ENCODE results near the gene CTDP1.

Gene CTDP1, protein sequence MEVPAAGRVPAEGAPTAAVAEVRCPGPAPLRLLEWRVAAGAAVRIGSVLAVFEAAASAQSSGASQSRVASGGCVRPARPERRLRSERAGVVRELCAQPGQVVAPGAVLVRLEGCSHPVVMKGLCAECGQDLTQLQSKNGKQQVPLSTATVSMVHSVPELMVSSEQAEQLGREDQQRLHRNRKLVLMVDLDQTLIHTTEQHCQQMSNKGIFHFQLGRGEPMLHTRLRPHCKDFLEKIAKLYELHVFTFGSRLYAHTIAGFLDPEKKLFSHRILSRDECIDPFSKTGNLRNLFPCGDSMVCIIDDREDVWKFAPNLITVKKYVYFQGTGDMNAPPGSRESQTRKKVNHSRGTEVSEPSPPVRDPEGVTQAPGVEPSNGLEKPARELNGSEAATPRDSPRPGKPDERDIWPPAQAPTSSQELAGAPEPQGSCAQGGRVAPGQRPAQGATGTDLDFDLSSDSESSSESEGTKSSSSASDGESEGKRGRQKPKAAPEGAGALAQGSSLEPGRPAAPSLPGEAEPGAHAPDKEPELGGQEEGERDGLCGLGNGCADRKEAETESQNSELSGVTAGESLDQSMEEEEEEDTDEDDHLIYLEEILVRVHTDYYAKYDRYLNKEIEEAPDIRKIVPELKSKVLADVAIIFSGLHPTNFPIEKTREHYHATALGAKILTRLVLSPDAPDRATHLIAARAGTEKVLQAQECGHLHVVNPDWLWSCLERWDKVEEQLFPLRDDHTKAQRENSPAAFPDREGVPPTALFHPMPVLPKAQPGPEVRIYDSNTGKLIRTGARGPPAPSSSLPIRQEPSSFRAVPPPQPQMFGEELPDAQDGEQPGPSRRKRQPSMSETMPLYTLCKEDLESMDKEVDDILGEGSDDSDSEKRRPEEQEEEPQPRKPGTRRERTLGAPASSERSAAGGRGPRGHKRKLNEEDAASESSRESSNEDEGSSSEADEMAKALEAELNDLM

DNA sequence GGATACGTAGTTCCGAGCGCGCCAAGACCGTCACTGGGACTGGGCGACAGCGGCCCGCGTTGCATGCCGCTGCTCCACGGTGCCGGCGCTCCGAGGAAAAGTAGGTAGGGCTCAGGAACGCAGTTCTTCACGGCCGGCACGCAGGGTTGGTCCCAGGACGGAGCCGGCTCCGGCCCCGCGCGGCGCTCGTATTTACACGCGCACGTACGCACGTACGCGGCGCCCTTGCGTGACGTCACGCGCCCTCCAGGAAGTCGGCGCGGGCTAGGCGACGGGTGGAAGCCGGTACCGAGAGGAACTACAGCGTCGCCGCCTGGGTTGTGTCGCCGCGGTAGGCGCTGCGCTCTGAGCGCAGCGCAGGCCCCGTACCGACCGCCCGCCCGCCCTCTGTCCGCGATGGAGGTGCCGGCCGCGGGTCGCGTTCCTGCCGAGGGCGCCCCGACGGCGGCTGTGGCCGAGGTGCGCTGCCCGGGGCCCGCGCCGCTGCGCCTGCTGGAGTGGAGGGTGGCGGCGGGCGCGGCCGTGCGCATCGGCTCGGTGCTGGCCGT is at the start of gene CTDP1:
Gene CTDP1 (plus strand): TSS at position 252 of the 548 bp plus-strand sequence. CDS start 145 bp downstream, at position 397.
- DNase-seq (ENCODE audit: low read depth), result peak; percentile 82

DNA sequence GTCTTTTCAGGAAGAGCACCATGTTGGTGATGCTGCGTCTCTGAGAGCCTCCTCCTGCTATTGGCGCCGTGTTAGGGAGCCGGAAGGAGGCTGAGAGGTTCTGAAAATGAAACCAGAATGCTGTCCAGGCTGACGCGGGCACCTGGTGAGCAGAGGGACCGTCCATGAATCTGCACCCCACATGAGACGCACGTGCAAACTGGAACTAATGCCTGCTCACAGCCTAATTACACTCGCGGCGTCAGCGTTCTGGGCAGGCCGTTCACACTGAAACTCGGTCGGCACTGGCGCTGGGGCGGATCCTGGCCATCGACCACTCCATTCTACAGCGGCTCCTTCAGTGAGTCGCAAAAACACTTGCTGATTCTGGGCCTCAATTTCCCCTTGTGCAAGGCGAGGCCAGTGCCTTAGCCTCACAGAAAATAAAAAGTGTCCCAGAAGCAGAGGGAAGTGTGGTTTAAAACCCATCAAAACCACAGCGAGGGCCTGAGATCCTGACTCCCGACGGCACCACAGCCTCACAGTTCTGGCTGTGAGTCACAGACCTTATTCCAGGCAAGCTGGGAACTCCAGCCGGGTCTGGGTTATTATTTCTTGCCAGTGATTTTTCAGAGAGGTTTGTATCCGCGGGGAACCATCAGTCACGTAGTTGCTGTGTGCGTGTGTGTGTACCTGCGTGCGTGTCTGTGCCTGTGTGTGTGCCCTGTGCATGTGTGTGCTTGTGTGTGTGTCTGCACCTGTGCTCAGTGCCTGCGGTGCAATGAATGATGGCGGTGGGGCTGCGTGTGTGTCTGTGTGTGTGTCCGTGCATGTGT is 49.1 kb upstream of the CTDP1 start:
- no peak for DNase-seq (ENCODE audit: low read depth)

DNA sequence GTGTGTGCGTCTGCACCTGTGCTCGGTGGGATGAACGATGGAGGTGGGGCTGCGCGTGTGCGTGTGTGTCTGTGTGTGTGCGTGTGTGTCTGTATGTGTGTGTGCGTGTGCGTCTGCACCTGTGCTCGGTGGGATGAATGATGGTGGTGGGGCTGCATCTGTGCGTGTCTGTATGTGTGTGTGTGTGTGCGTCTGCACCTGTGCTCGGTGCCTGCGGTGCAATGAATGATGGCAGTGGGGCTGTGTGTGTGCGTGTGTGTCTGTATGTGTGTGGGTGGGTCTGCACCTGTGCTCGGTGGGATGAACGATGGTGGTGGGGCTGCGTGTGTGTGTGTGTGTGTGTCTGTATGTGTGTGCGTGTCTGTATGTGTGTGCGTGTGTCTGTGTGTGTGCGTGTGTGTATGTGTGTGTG is 48.5 kb upstream of the CTDP1 start:
- DNase-seq (ENCODE audit: low read depth), result no peak

DNA sequence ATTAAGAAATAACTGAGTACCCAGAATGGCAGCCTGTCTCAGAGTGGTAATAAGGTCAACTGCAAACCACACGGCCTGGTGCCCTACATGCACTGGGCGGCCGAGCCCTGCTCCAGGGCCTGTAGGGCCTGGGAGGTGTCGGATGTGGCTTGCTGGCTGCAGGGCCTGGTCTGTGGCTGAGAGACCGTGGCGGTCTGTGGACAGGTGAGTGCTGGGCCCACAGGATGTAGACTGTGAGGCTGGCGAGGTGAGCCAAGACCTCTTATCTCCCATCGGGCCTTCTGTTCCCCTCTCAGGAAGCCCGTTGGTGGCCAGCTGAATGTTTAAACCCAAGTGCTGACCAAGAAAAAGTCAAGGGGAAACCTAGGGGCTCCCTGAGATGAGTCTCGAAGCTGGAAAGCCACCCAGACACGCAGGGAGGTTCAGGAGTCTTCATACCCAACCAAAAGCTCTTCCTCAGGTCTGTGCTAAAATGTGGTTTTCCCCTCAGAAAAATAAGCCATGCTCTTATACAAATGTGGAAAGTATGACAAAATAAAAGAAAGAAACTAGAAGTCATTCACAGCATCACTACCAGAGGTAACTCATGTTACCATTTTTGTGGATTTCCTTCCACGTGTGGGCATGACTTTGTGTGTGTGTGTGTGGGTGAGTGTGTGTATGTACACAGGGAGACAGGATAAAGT is 47.7 kb upstream of the CTDP1 start:
- no peak for DNase-seq (ENCODE audit: low read depth)

DNA sequence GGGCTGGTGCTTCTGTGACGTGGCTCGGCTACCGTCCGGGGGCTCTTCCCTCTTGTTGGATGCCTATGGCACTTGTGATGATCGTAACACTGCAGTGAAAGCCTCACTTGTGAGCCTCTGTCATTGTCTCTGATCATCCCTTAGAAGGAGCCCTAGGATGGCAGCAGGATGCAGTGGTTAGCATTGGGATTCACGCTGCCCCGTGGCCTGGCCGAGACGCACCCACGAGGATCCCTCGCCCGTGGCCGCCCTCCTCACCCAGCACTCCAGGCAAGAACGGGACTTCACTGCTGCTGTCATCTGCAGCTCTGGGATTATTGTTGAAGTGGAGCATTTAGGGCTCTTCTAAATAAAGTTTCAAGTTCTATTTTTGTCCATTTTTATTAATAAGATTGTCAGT is 46.8 kb upstream of the CTDP1 start:
- no peak for DNase-seq (ENCODE audit: low read depth)

DNA sequence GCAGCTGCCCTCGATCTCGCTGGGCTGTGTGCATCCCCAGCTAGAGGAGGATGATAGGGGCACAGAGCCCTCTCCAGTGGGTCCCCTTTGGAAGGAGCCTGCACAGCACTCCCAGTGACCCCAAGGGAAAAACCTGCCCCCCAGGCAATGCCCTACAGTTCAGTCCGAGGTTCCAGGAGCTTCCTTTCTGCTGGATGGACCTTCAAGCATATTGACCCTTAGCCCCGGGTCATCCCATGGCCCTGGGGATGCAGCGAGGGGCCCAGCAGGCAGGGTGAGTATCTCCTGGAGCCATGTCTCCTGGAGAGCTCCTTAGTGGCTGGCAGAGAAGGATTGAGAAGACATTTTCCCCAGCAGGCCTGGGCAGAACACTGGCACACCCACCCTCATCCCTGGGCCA is 45.4 kb upstream of the CTDP1 start:
- DNase-seq (ENCODE audit: low read depth), result no peak

DNA sequence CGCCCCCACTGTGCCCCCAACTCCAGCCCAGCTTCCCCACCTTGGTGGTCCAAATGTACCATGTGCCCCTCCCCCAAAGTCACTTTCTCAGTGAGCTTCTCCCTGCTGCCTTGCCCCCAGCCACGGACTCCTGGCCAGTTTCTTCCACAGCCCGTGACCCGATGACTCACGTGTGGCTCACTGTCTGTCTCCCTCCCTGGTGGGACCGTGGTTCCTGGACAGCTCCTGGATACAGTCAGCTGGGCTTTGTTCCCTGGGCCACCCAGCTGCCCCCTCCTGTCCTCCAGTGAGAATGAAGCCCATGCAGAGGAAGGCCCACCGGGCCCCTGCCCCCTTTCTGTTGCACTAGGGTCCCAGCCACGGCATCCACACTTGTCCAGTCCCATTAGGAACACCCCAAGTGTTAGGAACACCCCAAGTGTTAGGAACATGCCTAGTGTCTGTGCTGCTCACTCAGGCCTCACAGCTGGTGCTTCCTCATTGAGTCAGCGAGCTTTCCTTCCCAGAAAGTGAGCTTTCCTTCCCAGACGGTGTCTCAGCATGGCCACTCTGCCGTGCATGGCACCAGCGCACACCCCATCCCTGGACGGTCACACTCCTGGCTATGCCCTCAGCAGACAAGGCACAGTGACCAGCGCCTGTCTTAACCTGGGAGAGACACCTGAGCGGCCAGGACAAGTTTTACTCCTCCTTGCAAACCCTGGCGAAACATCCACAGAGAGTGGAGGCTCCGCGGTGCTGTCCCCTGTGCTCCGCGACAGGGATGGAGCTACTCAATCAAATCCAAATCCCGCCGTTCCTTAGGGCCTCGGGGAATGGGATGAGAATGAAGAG is 44.8 kb upstream of the CTDP1 start:
- no peak for DNase-seq (ENCODE audit: low read depth)

DNA sequence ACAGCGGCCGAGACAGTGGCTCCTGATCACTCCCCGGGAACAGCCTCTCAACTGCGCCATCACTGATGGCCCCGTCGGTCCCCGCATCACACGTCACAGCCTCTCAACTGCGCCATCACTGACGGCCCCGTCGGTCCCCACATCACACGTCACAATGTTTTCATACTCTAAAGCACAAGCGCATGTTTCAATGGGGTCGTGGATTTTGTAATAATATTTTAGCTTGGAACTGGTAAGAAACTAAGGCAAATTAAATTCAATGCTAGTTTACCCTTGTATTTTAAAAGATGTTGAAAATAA is 44.2 kb upstream of the CTDP1 start:
- DNase-seq (ENCODE audit: low read depth), result no peak

DNA sequence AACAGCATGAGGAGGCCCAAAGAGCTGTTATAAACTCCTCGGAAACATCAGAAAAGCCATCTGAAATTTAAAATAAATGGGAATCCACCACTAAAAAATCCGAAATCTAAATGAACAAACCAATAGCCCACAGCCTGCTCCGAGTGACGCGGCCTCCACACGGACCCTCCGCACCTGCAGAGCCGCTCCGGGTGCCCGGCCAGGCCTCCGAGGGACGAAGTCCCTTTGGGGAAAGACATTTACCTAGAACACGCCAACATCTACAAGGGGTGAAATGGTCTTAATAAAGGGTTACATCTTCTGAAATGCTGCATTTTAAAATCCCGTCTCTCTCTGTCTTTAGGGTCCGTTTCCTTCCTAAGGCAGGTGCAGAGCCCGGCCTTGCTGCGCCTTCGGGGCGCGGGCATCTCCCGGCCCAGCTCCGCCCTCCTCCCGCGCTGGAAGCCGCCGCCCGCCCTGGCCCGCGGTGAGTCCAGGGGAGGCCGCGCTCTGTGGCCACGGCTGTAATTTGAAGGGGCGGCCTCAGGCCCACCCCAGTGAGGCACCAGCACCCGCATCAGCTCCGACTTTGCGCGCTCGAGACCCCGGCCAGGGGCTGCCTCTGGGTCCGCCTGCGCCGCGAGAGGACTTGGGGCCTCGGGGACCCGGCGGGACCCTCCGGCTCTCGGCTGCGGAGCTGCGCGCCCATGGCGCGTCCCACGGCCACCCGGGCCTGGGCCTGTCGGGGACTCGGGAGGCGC is 42.3 kb upstream of the CTDP1 start:
- no peak for DNase-seq (ENCODE audit: low read depth)

DNA sequence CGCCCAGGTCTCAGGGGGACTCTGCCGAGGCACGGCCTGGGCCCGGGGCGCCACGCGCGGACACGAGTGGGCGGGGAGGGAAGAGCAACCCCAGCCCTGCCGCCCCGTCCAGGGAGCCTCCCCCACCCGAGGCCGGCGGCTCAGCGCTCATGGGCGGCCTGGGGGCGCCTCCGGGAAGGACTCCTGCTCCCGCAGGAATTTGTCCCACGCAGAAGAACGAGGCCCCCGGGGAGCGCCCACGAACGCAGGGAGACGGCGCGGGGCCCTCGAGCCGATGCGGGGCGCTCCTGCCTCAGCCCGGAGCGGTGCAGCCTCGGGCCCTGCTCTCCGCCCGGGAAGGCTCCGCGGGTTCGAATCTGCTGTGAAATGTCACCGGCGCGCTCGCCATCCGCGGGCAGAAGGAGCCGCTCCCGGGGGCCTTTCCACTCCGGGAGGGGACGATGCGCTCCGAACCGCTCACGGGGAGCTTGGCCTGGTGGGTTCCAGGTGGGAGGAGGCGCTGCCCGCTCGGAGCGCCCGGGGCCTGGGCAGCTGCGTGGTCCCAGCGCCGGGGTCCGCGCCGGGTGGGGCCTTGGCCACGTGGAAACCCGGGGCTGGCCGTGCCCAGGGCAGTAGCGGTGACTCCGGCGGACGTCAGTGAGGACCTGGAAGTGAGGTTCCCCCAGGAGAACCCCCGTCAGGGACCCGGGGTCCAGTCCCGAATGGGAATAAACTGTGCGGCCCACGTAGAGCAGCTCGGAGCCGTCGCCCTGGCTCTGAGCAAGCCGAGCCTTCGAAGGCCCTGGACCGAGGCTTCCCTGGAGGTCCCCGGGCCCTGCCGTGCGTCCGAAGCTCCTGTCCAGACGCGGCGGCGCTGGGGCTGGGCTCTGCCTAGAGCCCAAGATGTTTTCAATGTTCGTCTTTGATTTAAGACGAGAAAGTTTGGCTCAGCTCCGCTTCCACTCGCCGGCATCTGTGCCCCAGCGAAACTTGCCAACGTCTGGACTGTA is 41.4 kb upstream of the CTDP1 start:
- DNase-seq (ENCODE audit: low read depth), result no peak

DNA sequence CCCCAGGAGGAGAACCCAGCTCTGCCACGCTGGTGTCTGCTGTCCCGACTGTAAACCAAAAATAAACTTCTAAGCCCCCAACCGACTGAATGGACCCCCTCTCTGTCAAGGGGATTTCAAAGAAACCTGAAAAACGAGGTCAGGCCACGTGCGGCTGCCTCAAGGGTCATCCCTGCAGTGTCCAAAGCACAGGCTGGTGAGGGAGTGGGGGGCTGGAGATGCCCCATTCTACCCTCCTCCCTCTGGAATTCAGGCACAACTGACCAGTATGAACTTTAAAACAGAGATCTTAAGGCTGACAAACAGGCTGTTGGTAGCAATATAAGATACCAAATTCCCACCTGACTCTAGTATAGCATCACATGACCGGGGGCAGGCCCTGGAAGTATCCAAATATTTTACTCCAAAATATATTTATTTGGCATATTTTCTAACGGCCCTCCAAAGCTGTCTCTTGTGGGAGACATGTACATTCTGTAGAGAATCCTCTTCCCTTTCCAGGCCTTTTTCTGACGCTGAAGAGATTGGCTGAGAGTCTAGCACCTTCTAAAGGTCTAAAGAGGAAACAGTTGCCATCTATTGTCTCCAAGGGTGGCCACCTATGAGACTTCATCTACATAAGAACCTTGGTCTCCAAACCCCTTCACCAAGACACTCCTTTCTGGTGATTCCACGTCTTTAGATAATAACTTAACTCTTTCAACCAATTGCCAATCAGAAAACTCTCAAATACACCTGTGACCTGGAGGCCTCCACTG is 40.4 kb upstream of the CTDP1 start:
- no peak for DNase-seq (ENCODE audit: low read depth)

DNA sequence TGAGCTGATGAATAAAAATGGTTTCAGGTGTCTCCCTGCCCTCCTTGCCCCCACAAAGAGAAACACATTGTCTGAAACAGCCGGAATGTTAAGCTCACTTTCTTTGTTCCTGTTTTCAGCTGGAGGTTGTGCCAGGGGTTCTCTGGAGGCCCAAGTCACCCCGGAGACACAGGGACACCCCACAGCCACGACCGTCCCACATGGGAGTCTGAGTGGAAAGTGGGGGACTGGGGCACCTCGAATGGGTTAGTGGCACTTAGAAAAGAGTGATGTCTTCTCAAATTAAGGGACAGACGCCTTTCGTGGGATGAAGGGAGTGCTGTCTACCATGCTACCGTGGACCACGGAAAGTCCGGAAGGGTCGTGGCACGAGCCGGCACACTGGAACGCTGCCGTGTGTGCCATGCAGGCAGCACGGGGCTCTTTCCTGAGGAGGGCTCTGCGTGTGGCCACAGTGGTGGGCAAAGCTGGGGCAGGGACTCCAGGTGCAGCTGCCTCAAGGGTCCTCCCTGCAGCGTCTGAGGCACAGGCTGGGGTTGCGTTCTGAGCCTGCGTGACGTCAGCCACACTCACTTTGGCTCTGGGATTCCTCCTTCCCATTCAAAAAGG is 39.4 kb upstream of the CTDP1 start:
- no peak for DNase-seq (ENCODE audit: low read depth)

DNA sequence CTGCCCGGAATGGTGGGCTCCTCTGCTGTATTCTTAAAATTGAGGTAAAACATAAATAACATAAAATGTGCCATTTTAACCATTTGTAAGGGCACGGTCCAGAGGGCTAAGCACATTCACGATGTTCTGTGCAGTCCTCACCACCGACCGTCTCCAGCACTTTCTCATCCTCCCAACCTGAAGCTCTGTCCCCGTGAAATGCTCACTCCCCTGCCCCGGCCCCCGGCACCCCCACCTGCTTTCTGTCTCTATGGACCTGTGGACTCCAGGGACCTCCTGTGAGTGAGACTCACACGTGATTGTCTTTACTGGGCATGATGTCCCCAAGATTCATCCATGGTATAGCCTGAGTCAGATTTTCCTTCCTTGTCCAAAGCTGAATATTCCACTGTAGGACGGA is 38.7 kb upstream of the CTDP1 start:
- DNase-seq (ENCODE audit: low read depth), result no peak

DNA sequence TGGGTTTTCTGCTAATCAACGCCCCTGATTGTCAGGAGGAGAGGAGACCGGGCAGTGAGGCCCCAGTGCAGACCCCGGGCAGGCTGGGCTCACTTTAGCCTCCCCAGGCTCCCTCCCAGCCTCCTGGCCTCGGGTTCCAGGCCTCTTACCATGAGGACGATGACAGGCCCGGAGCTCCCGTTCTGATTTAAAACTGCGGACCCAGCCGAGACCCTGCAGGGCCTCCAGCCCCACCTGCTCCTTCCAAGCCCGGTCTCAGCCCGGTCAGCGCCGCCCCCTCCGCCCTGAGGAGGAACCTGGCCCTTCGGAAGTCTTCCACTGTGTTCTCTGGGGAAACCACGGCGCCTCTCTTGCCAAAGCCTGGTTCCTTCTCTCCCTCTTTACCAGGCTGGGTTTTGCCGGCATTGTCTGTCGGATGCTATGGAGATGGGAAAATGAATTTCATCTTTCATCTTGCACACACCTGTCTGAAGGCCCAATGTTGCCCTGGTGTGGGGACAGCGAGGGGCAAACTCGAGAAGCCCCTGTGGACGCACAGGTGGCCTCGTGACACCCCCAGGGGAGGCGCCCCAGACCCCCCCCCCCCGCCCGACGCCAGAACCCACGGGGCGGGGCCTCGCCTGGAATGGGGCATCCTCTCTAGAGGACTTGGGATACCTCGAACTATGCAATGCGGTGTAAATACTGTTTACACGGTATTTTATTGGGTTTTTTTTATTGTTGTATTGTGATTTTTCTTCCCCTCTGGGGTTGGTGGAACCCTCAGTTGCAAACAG is 37.7 kb upstream of the CTDP1 start:
- DNase-seq (ENCODE audit: low read depth), result no peak

DNA sequence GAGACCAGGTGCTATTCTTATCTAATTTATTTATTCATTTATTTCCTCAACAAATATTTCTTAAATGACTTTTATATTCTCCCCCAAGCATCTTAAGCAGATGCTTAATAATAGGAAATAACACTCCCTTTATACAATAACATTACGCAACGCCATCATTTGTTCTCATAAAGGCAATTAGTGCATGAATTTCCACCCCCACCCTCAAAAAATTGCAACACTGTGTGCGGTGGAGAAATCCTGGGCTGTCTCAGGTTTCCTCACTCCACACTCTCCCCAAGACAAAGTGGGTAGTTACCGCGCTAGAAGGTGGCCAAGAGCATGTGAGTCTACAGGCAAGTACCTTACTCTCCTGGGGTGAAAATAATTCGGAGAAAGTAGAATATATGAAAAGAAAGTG is 37.0 kb upstream of the CTDP1 start:
- no peak for DNase-seq (ENCODE audit: low read depth)
